Measurements from ENCODE around the gene GLCE. TPM values are rescaled to one million over a fixed set of nuclear protein-coding genes. Genes with fewer than 3 reads are reported as not detected.

GLCE gene
- total RNA-seq, 4 donors from 2014 or later, result 4.8 to 6.6 (median 5.6) TPM

DNA sequence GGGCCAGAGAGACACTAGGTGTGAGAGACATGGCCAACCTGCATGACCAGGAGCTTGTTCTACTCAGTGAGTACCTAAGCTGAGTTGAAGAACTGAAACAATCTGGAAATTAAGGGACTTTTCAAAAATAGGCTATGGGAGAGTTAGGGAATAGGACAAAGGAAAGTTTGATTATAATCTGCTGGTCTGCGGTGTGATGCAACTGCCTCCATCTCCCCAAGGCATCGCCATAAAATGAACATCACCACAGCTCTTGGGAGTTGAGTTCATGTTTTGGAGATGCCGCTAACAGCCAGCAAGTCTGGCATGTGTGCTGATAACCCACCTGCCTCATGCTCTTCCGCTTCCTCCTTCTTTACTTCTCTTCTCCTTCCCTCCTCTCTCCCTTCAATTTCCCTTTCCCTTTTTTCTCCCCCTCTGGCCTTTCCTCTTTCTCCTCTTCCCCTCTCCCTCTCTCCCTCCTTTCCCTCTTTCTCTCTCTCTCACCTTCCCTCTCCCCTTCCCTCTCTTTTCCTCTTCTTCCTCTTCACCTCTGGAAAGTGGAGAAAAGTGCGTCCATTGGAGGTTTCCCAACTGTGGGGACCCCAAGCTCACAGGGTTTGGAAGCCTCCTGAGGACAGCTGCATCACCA, 39.1 kb upstream of the GLCE start:
- ATAC-seq (no peak), DNase-seq (no peak)
- intact Hi-C loops (cut with DNase I; ENCODE audit: low total_unique reads) (no loop called here), in situ Hi-C loops (cut with MboI; ENCODE audit: low sequenced_read_pairs in 4 of 4) (no loop called here)
- TF ChIP-seq CTCF (IDR thresholded peaks at IDR 0.05 in 4 of 5, conservative IDR thresholded peaks at IDR 0.05 in 1 of 5) (no peak), POLR2A (IDR thresholded peaks at IDR 0.05) (no peak)
- Histone ChIP-seq H3K27me3 (peaks cover 0 to 6% (median 0%) of the 10 kb centered on the region in 3 donors), H3K27ac (no peak overlapping the region), H3K9me3 (no peaks in the 10 kb centered on the region), H3K4me3 (no peak overlapping the region), H3K4me1 (no peaks in the 10 kb centered on the region), H3K36me3 (no peaks in the 10 kb centered on the region)

GRCh38 chr15:69125236-69125635, 35.2 kb upstream of the GLCE start:
- Histone ChIP-seq H3K36me3 (no peaks in the 10 kb centered on the region), H3K4me1 (no peaks in the 10 kb centered on the region), H3K4me3 (no peak overlapping the region), H3K9me3 (no peaks in the 10 kb centered on the region), H3K27ac (no peak overlapping the region), H3K27me3 (no peaks in the 10 kb centered on the region)
- in situ Hi-C loops (cut with MboI; ENCODE audit: low sequenced_read_pairs in 4 of 4) (no loop called here), intact Hi-C loops (cut with DNase I; ENCODE audit: low total_unique reads) (no loop called here)
- ATAC-seq (no peak), DNase-seq (no peak)
- TF ChIP-seq POLR2A (IDR thresholded peaks at IDR 0.05), result no peak

- no peak overlapping the region for H3K4me3 ChIP-seq
- no peak overlapping the region for H3K27ac ChIP-seq
- ATAC-seq, result no peak
- no peaks in the 10 kb centered on the region for H3K36me3 ChIP-seq
- TF ChIP-seq POLR2A (IDR thresholded peaks at IDR 0.05), result no peak
- no peak for TF ChIP-seq CTCF (IDR thresholded peaks at IDR 0.05 in 4 of 5, conservative IDR thresholded peaks at IDR 0.05 in 1 of 5)
- H3K9me3 ChIP-seq, result no peaks in the 10 kb centered on the region
- DNase-seq, result no peak
- H3K27me3 ChIP-seq, result no peaks in the 10 kb centered on the region
- in situ Hi-C loops (cut with MboI; ENCODE audit: low sequenced_read_pairs in 4 of 4) (no loop called here), intact Hi-C loops (cut with DNase I; ENCODE audit: low total_unique reads) (no loop called here)
- no peaks in the 10 kb centered on the region for H3K4me1 ChIP-seq
Measured at GRCh38 chr15:69126054-69126469, 34.4 kb upstream of the GLCE start.

DNA sequence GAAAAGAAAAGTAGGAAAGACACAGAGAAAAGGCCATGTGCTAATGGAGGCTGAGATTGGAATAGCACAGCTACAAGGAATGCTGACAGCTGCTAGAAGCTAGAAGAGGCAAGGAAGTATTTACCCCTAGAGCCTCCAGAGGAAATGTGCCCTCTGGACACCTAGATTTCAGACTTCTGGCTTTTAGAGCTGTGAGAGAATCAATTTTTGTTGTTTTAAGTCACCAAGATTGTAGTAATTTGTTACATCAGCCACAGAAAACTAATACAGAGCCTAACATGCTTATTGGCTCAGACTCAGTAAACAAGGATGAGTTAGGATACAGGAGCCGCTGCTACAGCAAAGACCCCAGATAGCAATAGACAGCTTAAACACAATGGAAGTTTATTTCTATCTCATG, 33.1 kb upstream of the GLCE start:
- Histone ChIP-seq H3K27ac (no peak overlapping the region), H3K4me1 (no peaks in the 10 kb centered on the region), H3K27me3 (no peaks in the 10 kb centered on the region), H3K36me3 (no peaks in the 10 kb centered on the region), H3K4me3 (no peak overlapping the region), H3K9me3 (no peaks in the 10 kb centered on the region)
- ATAC-seq (no peak), DNase-seq (no peak)
- TF ChIP-seq CTCF (IDR thresholded peaks at IDR 0.05 in 4 of 5, conservative IDR thresholded peaks at IDR 0.05 in 1 of 5) (no peak), POLR2A (IDR thresholded peaks at IDR 0.05) (no peak)
- in situ Hi-C loops (cut with MboI; ENCODE audit: low sequenced_read_pairs in 4 of 4), result no loop called here
- intact Hi-C loops (cut with DNase I; ENCODE audit: low total_unique reads), result no loop called here

DNA sequence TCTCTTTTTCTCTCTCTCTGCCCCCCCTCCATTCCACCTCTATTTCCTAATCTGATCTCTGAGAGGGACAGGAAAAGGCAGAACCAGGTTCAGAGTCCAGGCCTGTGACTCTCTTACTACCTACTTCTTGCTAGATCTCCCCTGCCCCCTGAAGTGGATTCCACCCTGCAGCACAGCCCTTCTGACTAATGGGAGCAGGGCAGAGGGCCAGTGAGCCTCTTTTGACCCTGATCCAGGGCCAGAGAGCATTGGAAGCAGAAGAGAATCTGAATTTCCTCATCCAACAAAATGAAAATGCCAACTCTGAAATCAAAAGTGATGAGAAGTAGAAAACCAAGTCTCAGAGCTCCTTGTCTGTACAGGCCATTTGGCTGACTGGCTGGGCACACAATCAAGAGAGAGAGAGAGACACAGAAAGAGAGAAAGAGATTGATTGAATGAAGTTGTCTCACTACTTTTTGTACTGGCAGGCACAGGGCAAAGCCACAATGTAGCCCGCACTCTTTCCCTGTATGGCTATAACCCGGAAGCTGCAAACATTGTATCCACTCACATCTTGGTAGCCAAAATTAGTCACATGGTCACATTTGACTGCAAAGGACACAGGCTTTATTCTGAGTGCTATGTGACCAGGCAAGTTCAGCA, 31.6 kb upstream of the GLCE start:
- in situ Hi-C loops (cut with MboI; ENCODE audit: low sequenced_read_pairs in 4 of 4) (no loop called here), intact Hi-C loops (cut with DNase I; ENCODE audit: low total_unique reads) (no loop called here)
- DNase-seq (peak in 1 of 2 donors; percentile 50), ATAC-seq (peak in 1 of 2 donors; percentile 41)
- Histone ChIP-seq H3K9me3 (no peaks in the 10 kb centered on the region), H3K27ac (no peak overlapping the region), H3K4me3 (no peak overlapping the region), H3K27me3 (no peaks in the 10 kb centered on the region), H3K4me1 (no peaks in the 10 kb centered on the region), H3K36me3 (no peaks in the 10 kb centered on the region)
- TF ChIP-seq CTCF (IDR thresholded peaks at IDR 0.05 in 4 of 5, conservative IDR thresholded peaks at IDR 0.05 in 1 of 5) (no peak), POLR2A (IDR thresholded peaks at IDR 0.05) (no peak)
